Esophagus squamous epithelium (tissue), 5 donors: ENCODE measurements around the gene NSMF. TPM values are rescaled to one million over a fixed set of nuclear protein-coding genes. Genes with fewer than 3 reads are reported as not detected.

ENCODE experiments used
- DNase-seq: peaks from one replicate; lab custom pipeline; 2025; lab: John Stamatoyannopoulos, UW
- H3K27ac ChIP-seq, 4 donors: fragments of 200-600 bp; sonication (generic); one replicate each; pipeline ENCODE4 v1.5.1; 2016 to 2019; ENCODE audit warnings: mild to moderate bottlenecking in 1 of 4
- H3K27me3 ChIP-seq, 4 donors: fragments of 200-600 bp; sonication (generic); 1 replicate in 3 of 4; 2 replicates in 1 of 4; pipeline versions ENCODE4 v1.5.1 to v1.6.0; 2017 to 2021; ENCODE audit warnings: antibody characterized with exemption in 1 of 4
- H3K36me3 ChIP-seq, 3 donors: fragments of 200-600 bp; sonication (generic); one replicate each; pipeline ENCODE4 v1.5.1; 2016 to 2019
- H3K4me1 ChIP-seq, 3 donors: fragments of 200-600 bp; sonication (generic); one replicate each; pipeline ENCODE4 v1.5.1; 2017 to 2019
- H3K4me3 ChIP-seq, 4 donors: fragments of 200-600 bp; sonication (generic); 1 replicate in 3 of 4; 2 replicates in 1 of 4; pipeline ENCODE4 v1.5.1; 2016 to 2019; ENCODE audit warnings: mild to moderate bottlenecking in 2 of 4, moderate library complexity in 1 of 4
- H3K9me3 ChIP-seq, 3 donors: fragments of 200-600 bp; sonication (generic); one replicate each; pipeline ENCODE4 v1.5.1; 2016 to 2019
- CTCF ChIP-seq, 6 experiments: fragments of 450-650 bp in 4 of 6; fragments of 200-600 bp in 2 of 6; sonication (generic) in 2 of 6; IDR thresholded peaks; one replicate each; pipeline ENCODE4 v1.5.1; 2016 to 2019; ENCODE audit warnings: antibody characterized with exemption in 6 of 6, mild to moderate bottlenecking in 4 of 6, moderate library complexity in 4 of 6
- POLR2A ChIP-seq, 4 donors: fragments of 450-650 bp; IDR thresholded peaks; one replicate each; pipeline ENCODE4 v1.6.1; 2017; ENCODE audit warnings: antibody characterized with exemption in 4 of 4, mild to moderate bottlenecking in 4 of 4, moderate library complexity in 3 of 4
- WGBS, 2 donors: methylation state at CpG; one replicate each; pipeline ENCODE4 v1.1.5; 2018; 5-methylcytosine and 5-hydroxymethylcytosine counted together
- intact Hi-C: fragments of 100-400 bp; cut with DNase I; formaldehyde crosslinking; loops from one replicate; pipeline ENCODE4 v1.15.0; 2022
- total RNA-seq, 4 donors: library from RNA; depleted of rRNA; stranded (reverse); fragments of >200 nt; gene quantifications; one replicate each; pipeline ENCODE4 v1.1.0, GENCODE V29; 2016
- donor health status: DM: yes; HTN: yes; CAD: no.

NSMF gene
- total RNA-seq, 4 donors from 2014 or later = 16.2 to 38.1 (median 20.6) TPM

- Histone ChIP-seq H3K4me3 (no peak overlapping the region), H3K27ac (no peak overlapping the region), H3K4me1 (peaks cover 10 to 34% (median 23%) of the 10 kb centered on the region in 3 donors), H3K27me3 (peaks cover 0 to 20% (median 0%) of the 10 kb centered on the region in 4 donors), H3K36me3 (peaks cover 0 to 30% (median 5%) of the 10 kb centered on the region in 3 donors), H3K9me3 (no peaks in the 10 kb centered on the region)
- intact Hi-C loops = no loop called here
- 65 to 70% methylated on average over 13 to 16 of the region's 18 CpGs for WGBS, 2 donors
- no peak for DNase-seq
- TF ChIP-seq POLR2A (IDR thresholded peaks at IDR 0.05) (no peak), CTCF (IDR thresholded peaks at IDR 0.05) (no peak)
Observed at GRCh38 chr9:137449931-137450538, 9.1 kb downstream of the NSMF start.

- intact Hi-C loops = no loop called here
- WGBS, 2 donors = 84 to 89% methylated on average over 7 to 13 of the region's 36 CpGs
- Histone ChIP-seq H3K36me3 (peaks cover 0 to 30% (median 5%) of the 10 kb centered on the region in 3 donors), H3K27ac (no peak overlapping the region), H3K27me3 (peaks cover 0 to 25% (median 2%) of the 10 kb centered on the region in 4 donors), H3K4me3 (no peak overlapping the region), H3K9me3 (no peaks in the 10 kb centered on the region), H3K4me1 (peaks cover 3 to 29% (median 17%) of the 10 kb centered on the region in 3 donors)
- no peak for DNase-seq
- TF ChIP-seq CTCF (IDR thresholded peaks at IDR 0.05) = no peak
- TF ChIP-seq POLR2A (IDR thresholded peaks at IDR 0.05) = no peak
Observed at GRCh38 chr9:137449081-137449844, 9.9 kb downstream of the NSMF start.

DNA sequence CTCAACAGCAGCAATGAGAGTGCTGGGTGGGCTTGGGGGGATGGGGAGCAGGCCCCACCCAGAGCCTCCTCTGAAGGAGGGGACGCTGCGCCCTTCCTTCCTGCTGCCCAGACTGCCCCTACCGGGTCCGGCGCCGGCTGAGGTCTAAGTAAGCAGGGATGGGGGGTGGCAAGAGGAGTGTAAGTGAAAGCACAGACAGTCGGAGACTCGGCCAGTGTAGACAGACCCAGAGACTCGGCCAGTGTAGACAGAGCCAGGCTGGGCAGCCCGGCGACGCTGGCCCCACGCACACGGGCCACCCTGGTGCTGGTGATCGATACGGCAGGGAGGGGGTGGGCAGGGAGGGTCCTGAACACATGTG is 10.6 kb downstream of the NSMF start:
- 88 to 90% methylated on average over 4 to 14 of the region's 16 CpGs for WGBS, 2 donors
- Histone ChIP-seq H3K36me3 (peaks cover 0 to 30% (median 5%) of the 10 kb centered on the region in 3 donors), H3K4me3 (no peak overlapping the region), H3K9me3 (no peaks in the 10 kb centered on the region), H3K27ac (no peak overlapping the region), H3K27me3 (peaks cover 0 to 32% (median 2%) of the 10 kb centered on the region in 4 donors), H3K4me1 (peaks cover 2 to 22% (median 12%) of the 10 kb centered on the region in 3 donors)
- TF ChIP-seq CTCF (IDR thresholded peaks at IDR 0.05) (no peak), POLR2A (IDR thresholded peaks at IDR 0.05) (no peak)
- intact Hi-C loops = no loop called here
- no peak for DNase-seq

GRCh38 chr9:137447722-137448601 is 11.2 kb downstream of the NSMF start:
- H3K27ac ChIP-seq = no peak overlapping the region
- DNase-seq = no peak
- WGBS, 2 donors = 81 to 85% methylated on average over 10 to 12 of the region's 27 CpGs
- no peak overlapping the region for H3K4me3 ChIP-seq
- intact Hi-C loops = no loop called here
- H3K4me1 ChIP-seq = peaks cover 2 to 17% (median 8%) of the 10 kb centered on the region in 3 donors
- no peaks in the 10 kb centered on the region for H3K9me3 ChIP-seq
- peaks cover 0 to 29% (median 5%) of the 10 kb centered on the region in 3 donors for H3K36me3 ChIP-seq
- TF ChIP-seq POLR2A (IDR thresholded peaks at IDR 0.05) (no peak), CTCF (IDR thresholded peaks at IDR 0.05) (no peak)
- H3K27me3 ChIP-seq = peaks cover 0 to 34% (median 2%) of the 10 kb centered on the region in 4 donors
